RKO (cell line): Measurements from ENCODE around the gene ZDHHC1.
"Not testable (repeated sequence)": the region's sequence is repeated elsewhere in the genome, so short reads cannot be mapped to it uniquely, and the experiment has no call there.

ENCODE experiments used
- DNase-seq: peaks from one replicate; pipeline ENCODE4 v3.0.0-alpha.2; 2016; ENCODE audit warnings: low spot score

The ZDHHC1 gene

DNA sequence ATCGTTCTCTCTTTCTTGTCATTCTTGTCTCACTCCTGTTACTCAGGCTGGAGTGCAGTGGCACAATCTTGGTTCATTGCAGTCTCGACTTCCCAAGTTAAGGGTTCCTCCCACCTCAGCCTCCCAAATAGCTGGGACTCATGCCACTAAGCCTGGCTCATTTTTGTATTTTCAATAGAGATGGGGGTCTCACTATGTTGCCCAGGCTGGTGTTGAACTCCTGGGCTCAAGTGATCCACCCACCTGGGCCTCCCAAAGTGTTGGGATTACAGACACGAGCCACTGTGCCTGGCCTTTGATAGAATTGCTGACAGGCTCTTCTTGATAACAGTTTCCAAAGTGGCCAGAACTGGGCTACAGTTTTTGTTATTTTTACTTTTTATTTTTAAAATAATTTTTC lies 55.2 kb downstream of the ZDHHC1 start:
- DNase-seq = no peak

DNA sequence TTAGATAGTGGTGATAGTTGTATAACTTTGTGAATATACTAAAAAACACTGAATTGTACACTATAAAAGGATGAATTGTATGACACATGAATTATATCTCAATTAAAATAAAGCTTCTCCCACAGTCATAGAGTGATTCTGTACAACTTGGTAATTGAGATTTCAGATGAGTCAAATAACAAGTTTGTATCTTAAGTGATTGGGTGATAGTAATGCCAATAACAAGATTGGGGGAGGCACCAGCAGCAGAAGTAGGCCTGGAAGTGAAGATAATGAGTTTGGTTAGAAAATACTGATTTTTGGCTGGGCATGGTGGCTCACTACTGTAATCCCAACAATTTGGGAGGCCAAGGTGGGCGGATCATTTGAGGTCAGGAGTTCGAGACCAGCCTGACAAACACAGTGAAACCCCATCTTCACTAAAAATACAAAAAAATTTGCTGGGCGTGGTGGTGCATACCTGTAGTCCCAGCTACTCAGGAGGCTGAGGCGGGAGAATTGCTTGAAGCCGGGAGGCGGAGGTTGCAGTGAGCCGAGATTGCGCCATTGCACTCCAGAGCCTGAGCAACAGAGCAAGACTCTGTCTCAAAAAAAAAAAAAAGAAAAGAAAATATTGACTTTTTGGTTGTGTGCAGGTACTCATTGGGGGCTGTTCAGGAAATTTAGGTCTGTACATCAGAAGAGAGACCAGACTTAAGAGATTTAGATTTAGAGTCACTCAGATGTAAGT lies 56.6 kb downstream of the ZDHHC1 start:
- not testable (repeated sequence) for DNase-seq

DNA sequence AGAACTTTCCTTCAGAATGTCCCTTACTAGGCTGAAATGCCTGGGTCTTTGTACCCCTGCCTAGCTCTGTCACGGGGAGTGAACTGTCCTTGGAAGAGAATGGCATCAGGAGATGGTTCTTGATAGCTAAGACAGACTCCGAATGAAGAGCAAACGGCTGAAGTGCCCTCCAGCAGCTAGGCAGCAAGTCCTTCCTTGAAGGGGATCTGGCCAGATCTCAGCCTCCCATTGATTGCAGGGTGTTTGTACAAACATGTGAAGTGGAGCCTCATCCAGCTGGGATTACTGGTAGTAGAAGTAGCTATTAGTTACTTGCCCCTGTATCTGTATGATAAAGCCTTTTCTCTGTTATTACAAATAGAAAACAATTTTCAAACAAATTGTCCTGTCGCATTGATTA lies 58.7 kb downstream of the ZDHHC1 start:
- DNase-seq = no peak

DNA sequence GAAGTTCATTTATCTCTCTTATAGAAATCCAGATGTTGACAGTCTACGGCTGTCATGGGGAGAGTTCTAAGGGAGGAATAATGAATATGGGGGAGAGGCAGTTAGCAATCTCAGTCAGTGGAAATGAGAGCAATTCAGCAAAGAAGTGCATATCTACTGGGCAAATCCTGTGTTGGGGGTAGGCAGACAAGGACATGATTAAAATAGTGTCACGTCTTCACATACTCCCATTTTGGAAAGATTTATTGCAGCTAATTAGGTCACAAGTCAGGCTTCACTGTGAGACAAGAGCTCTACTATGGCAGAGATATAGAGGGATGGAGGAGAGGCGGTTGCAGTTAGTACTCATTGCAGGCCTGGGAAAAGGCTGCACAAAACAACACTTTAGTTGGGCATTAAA lies 59.9 kb downstream of the ZDHHC1 start:
- DNase-seq = no peak

DNA sequence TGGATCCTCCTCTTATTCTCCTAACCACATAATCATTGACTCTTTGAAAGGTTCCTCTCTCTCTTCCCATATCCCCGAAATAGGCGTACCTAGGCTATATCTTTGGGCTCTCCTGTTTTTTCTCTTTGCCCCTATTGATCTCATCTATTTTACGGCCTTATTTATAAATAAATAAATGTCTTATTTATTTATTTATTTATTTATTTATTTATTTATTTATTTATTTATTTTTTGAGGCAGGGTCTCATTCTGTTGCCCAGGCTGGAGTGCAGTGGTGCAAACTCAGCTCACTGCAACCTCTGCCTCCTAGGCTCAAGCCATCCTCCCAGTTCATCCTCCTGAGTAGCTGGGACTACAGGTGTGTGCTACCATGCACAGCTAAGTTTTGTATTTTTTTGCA lies 63.8 kb downstream of the ZDHHC1 start:
- DNase-seq = not testable (repeated sequence)

DNA sequence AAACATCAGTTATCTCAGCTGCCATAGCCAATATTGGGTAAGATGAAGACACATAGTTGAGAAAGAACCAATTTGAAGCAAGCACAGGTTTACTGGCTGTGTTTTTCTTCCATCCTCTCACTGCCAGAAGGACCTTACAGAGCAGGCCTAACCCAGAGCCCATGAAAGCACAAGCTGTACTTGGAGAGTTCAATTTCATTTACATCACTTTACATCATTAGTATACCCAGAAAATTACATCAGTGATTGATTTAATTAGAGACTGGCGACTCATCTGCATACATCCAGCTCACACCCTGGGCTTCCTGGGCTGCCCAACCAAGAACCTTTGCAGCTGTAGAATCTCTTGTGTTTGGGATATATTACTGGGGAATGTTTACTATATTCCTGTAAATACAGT lies 66.0 kb downstream of the ZDHHC1 start:
- no peak for DNase-seq

DNA sequence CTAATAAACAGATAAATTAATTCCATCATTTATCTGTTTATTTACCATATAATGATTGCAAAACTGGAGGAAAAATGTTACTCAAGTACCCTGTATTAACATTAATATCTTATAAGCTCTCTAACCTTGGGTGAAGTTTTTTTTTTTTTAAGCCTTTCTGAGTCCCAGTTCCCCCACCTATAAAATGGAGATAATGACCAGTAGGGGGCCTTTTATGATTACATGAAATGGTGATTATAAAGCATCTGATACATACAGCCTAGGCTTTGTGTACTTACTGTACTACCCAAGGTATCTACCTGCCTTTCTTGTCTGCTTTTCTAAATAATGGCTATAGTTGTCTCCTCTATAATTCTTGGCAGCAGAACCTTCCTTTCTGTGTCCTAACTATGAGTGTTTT lies 67.1 kb downstream of the ZDHHC1 start:
- DNase-seq = peak; percentile 55

DNA sequence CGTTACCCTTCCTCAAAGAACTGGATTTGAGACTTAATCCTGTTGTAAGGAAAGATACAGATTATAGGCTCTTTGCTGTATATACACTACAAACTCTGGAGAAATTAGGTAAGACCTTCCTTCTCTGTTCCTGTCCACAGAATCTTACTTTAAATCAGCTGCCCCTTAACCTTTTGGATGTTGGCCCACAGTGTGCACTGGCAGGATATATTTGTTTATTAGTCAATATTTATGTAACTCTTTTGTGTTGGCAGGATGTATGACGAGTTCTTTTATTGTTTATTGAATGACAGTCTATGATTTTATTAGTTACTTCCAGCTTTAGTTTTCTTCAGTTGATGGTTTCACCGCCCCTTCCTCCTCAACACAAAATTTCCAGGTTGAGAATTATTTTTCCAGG lies 69.9 kb downstream of the ZDHHC1 start:
- no peak for DNase-seq

DNA sequence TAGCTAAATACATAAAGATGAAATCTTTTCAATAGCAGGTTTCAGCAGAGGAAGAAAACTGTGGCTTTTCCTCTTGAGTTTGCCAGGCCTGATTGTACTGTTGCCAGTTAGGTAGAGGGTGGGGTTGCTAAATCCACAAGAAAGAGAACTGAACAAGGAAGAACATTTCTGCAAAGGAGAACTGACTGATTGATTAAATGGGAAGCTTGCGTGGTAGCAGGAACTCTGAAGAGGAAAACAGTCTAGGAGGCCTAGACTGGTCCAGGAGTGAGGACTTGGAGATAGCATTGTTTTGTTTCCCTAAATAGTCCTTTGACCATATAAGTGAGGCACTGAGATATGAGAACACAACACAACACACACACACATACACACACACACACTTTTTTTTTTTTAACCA lies 70.9 kb downstream of the ZDHHC1 start:
- no peak for DNase-seq
